HG03469 (cell line): ENCODE data around the gene RNF31.

Experiments
- ATAC-seq: cut with Tn5 transposase; IDR thresholded peaks from one replicate; pipeline ENCODE4 v1.9.1; 2021; ENCODE audit warnings: mild to moderate bottlenecking, moderate library complexity, moderate number of reproducible peaks; ENCODE audit not compliant: unreplicated experiment

Gene RNF31

GRCh38 chr14:24136684-24137528 lies 10.4 kb upstream of the RNF31 start:
- no peak for ATAC-seq

- ATAC-seq = no peak
These were observed 9.5 kb upstream of the RNF31 start for GRCh38 chr14:24137529-24138395.

GRCh38 chr14:24138396-24139271 lies 8.7 kb upstream of the RNF31 start:
- no peak for ATAC-seq

- no peak for ATAC-seq
These were observed 7.9 kb upstream of the RNF31 start for GRCh38 chr14:24139272-24139934.

- peak; percentile 71 for ATAC-seq
These were observed 6.0 kb upstream of the RNF31 start, which contains the start of gene EMC9 for GRCh38 chr14:24141097-24141880. TSS of gene EMC9 (minus strand) at chr14:24141591. CDS start at chr14:24141304, 287 bp downstream.

DNA sequence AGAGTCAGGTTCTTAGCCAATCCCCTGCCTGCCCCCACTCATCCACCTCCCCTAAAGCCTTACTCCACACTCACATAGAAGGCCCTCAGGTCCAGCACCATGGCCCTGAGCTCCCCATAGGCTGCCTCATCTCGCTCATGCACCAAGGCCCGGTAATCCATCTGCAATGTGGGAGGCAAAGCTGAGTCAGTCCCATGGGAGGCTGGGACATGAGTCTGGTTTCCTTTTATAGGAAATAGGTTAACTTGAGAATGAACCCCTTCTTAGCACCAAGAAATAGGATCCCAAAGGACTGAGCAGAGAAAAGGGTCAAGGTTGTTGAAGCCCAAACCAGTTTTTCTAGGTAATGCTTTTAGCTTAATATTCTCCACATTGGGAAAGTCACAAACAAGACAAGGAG lies 3.8 kb upstream of the RNF31 start:
- no peak for ATAC-seq

DNA sequence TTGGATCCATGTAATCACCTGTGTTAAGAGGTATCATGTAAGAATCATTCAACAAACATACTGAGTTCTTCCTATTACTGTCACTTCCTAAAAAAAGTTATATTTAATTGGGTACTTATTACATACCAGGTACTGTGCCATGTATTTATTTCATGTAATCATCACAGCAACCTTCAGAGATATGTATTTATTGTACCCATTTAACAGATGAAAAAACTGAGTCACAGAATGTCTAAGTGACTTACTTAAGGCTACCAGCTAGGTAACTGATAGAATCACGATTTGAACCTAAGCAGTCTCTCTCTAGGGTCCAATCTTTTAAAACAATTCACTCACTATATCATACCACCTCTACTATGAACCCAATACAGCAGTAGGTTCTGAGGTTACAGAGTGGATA lies 2.8 kb upstream of the RNF31 start:
- ATAC-seq = no peak

- ATAC-seq = no peak
These were observed 2.1 kb upstream of the RNF31 start for GRCh38 chr14:24145219-24145618.

DNA sequence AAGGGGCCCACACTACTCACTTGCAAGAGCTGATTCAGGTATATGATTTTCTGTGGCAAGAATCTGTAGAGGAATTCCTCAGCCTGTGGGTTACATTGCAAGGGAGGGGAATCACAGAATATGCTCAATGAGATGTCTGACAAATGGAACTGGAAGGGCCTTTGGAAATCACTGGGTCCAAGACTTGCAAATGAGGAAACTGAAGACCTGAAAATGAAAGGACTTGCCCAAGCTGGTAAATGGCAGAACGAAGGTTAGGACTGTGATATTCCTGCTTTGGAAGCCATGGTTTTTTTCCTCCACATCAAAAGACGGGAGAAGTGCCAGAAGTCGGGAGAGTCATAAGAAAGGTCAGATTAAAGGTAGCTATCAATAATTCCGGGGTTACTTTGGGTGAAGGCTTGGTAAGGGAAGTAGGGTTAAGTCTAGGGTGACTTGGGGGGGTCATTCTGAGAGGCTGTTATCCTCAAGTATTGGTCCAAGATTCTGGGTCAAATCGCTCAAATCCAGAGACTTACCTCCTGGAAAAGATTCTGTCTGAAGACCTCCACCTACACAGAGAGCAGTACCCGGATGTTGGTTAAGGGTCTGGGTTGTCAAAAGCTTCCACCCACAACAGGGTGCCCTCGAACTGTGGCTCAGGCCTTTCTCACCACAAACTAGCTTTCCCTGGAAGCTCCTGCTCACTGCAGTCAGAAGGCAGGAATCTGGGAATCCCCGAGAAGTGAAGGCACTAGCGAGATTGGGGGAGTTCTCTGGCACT lies 1.4 kb upstream of the RNF31 start:
- ATAC-seq = no peak

- peak; percentile 42 for ATAC-seq
These were observed 783 bp upstream of the RNF31 start, which contains the start of gene PSME2 for GRCh38 chr14:24146453-24146977. TSS of gene PSME2 (minus strand) at chr14:24146610. CDS start at chr14:24146581, 29 bp downstream.

GRCh38 chr14:24147761-24148428 lies 597 bp downstream of the RNF31 start:
- no peak for ATAC-seq

GRCh38 chr14:24149302-24149969 lies 2.1 kb downstream of the RNF31 start:
- no peak for ATAC-seq

DNA sequence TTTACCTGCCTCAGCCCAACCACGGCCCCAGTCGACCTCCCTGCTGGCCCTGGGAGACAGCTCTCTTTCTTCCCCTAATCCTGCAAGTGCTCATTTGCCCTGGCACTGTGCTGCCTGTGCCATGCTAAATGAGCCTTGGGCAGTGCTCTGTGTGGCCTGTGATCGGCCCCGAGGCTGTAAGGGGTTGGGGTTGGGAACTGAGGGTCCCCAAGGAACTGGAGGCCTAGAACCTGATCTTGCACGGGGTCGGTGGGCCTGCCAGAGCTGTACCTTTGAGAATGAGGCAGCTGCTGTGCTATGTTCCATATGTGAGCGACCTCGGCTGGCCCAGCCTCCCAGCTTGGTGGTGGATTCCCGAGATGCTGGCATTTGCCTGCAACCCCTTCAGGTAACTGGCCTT lies 2.8 kb downstream of the RNF31 start:
- no peak for ATAC-seq

GRCh38 chr14:24150567-24150966 lies 3.3 kb downstream of the RNF31 start:
- ATAC-seq = no peak

DNA sequence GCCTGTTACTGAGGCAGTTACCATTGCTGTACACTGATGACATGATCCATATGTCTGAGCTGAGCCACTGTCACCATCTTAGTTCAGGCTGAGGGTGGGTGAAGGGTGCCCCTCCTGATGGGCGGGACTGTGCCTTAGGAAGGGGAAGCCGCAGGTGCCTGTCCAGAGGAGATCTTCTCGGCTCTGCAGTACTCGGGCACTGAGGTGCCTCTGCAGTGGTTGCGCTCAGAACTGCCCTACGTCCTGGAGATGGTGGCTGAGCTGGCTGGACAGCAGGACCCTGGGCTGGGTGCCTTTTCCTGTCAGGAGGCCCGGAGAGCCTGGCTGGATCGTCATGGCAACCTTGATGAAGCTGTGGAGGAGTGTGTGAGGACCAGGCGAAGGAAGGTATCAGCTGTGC lies 3.7 kb downstream of the RNF31 start:
- no peak for ATAC-seq

DNA sequence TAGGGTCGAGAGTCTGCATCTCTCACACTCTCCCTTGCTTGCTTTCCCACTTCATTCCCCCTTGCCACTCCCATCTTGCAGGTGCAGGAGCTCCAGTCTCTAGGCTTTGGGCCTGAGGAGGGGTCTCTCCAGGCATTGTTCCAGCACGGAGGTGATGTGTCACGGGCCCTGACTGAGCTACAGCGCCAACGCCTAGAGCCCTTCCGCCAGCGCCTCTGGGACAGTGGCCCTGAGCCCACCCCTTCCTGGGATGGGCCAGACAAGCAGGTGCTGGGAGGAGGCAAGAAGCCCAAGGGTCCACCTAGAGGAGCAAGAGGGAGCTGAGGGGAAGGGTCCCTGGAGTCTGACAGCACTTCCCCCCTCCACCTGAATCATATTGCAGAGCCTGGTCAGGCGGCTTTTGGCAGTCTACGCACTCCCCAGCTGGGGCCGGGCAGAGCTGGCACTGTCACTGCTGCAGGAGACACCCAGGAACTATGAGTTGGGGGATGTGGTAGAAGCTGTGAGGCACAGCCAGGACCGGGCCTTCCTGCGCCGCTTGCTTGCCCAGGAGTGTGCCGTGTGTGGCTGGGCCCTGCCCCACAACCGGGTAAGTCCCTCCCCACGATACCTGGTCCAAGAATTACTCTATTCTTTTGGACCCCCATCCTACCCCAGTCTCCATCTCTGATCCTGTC lies 4.2 kb downstream of the RNF31 start:
- no peak for ATAC-seq

DNA sequence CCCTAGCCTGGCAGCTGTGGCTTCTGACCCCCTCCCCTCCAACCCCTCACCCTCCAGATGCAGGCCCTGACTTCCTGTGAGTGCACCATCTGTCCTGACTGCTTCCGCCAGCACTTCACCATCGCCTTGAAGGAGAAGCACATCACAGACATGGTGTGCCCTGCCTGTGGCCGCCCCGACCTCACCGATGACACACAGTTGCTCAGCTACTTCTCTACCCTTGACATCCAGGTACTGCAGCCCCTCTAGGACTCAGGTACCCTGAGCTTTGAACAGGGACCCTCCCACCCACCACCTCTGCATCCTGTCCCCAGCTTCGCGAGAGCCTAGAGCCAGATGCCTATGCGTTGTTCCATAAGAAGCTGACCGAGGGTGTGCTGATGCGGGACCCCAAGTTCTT lies 7.8 kb downstream of the RNF31 start:
- no peak for ATAC-seq
